Tibial nerve (tissue), 3 donors: ENCODE results near the gene IER3.

Experiments
- POLR2A ChIP-seq, 2 donors: fragments of 450-650 bp; IDR thresholded peaks; one replicate each; pipeline ENCODE4 v1.6.1; 2017; ENCODE audit warnings: antibody characterized with exemption in 2 of 2, mild to moderate bottlenecking in 2 of 2, moderate library complexity in 2 of 2
- TF ChIP-seq, protein P1 (sequence below), 5 experiments: fragments of 200-600 bp in 3 of 5; fragments of 450-650 bp in 2 of 5; sonication (generic) in 3 of 5; IDR thresholded peaks; one replicate each; pipeline ENCODE4 v1.5.1; 2016 to 2019; ENCODE audit warnings: antibody characterized with exemption in 5 of 5, mild to moderate bottlenecking in 3 of 5, moderate library complexity in 2 of 5

DNA sequence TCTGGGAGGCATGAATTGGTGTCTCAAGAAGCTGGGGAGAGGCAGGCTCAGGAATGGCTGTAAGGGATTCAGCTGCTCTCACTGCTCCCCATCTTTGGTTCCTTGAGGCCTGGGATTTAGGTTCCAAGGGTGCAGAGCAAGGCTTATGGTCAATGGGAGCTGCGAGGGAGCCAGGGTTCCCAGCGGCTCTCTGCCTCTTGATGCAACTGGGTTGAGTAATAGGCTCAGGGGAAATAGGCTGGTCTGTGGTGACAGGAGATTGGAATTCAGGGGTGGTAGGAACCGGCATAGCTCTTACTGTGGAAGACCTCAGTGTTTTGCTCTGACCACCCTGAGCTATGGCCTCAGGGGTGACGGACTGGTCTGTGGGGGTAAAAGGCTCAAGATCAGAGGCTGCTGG, 40.5 kb downstream of the IER3 start:
- TF ChIP-seq, protein P1, sequence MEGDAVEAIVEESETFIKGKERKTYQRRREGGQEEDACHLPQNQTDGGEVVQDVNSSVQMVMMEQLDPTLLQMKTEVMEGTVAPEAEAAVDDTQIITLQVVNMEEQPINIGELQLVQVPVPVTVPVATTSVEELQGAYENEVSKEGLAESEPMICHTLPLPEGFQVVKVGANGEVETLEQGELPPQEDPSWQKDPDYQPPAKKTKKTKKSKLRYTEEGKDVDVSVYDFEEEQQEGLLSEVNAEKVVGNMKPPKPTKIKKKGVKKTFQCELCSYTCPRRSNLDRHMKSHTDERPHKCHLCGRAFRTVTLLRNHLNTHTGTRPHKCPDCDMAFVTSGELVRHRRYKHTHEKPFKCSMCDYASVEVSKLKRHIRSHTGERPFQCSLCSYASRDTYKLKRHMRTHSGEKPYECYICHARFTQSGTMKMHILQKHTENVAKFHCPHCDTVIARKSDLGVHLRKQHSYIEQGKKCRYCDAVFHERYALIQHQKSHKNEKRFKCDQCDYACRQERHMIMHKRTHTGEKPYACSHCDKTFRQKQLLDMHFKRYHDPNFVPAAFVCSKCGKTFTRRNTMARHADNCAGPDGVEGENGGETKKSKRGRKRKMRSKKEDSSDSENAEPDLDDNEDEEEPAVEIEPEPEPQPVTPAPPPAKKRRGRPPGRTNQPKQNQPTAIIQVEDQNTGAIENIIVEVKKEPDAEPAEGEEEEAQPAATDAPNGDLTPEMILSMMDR (IDR thresholded peaks at IDR 0.05) = no peak
- TF ChIP-seq POLR2A (IDR thresholded peaks at IDR 0.05) = no peak
